Neuronal stem cell (in vitro differentiated cells): ENCODE measurements around the gene DIDO1.
A peak's percentile ranks its signal among the peaks of the same experiment; 100 is the strongest.

Source experiments
- DNase-seq: peaks from one replicate; pipeline ENCODE4 v3.0.0-alpha.2; 2013; ENCODE audit warnings: low spot score
- H2AFZ ChIP-seq: one replicate; pipeline ENCODE4 v1.6.1; 2013; ENCODE audit warnings: mild to moderate bottlenecking, low read length, inconsistent platforms
- H2AK5ac ChIP-seq: 2 replicates; pipeline ENCODE4 v1.6.1; 2013; ENCODE audit warnings: low read depth, mild to moderate bottlenecking, inconsistent platforms, low read length, moderate library complexity, mixed read lengths
- H2BK120ac ChIP-seq: 2 replicates; pipeline ENCODE4 v1.6.1; 2013; ENCODE audit warnings: low read depth, mild to moderate bottlenecking, inconsistent platforms, low read length, moderate library complexity, mixed read lengths
- H2BK12ac ChIP-seq: one replicate; pipeline ENCODE4 v1.6.1; 2013; ENCODE audit warnings: low read length, inconsistent platforms
- H2BK15ac ChIP-seq: 2 replicates; pipeline ENCODE4 v1.6.1; 2013; ENCODE audit warnings: mild to moderate bottlenecking, low read length, inconsistent platforms, mixed read lengths
- H2BK5ac ChIP-seq: one replicate; pipeline ENCODE4 v1.6.1; 2013; ENCODE audit warnings: inconsistent platforms, mild to moderate bottlenecking, low read length, moderate library complexity
- H3K14ac ChIP-seq: one replicate; pipeline ENCODE4 v1.6.1; 2013; ENCODE audit warnings: low read length, inconsistent platforms
- H3K18ac ChIP-seq: 2 replicates; pipeline ENCODE4 v1.6.1; 2013; ENCODE audit warnings: low read length, inconsistent platforms
- H3K23ac ChIP-seq: 2 replicates; pipeline ENCODE4 v1.6.1; 2013; ENCODE audit warnings: low read depth, mild to moderate bottlenecking, mixed read lengths, low read length, inconsistent platforms; ENCODE audit not compliant: poor library complexity
- H3K27ac ChIP-seq: replicated peaks from 3 replicates; pipeline ENCODE4 v1.5.1; 2013; ENCODE audit warnings: low read length, inconsistent platforms
- H3K27me3 ChIP-seq, 3 experiments: 2 replicates each; pipeline ENCODE4 v1.6.1; 2013; ENCODE audit warnings: low read length in 3 of 3, mild to moderate bottlenecking in 2 of 3, inconsistent platforms in 1 of 3, low read depth in 1 of 3, mixed read lengths in 1 of 3, moderate library complexity in 1 of 3; ENCODE audit not compliant: control insufficient read depth in 3 of 3, insufficient read depth in 3 of 3
- H3K36me3 ChIP-seq, 2 donors: replicated peaks in 1 of 2; 2 replicates each; pipeline ENCODE4 v1.6.1; 2013; ENCODE audit warnings: low read length in 2 of 2; ENCODE audit not compliant: control insufficient read depth in 2 of 2, insufficient read depth in 2 of 2
- H3K4ac ChIP-seq: 2 replicates; pipeline ENCODE4 v1.6.1; 2013; ENCODE audit warnings: inconsistent platforms, mild to moderate bottlenecking, low read length, moderate library complexity
- H3K4me1 ChIP-seq, 2 donors: 1 replicate in 1 of 2; 2 replicates in 1 of 2; pipeline ENCODE4 v1.6.1; 2013; ENCODE audit warnings: low read length in 2 of 2, low read depth in 1 of 2; ENCODE audit not compliant: control insufficient read depth in 2 of 2, insufficient read depth in 1 of 2
- H3K4me2 ChIP-seq: one replicate; pipeline ENCODE4 v1.6.1; 2013; ENCODE audit warnings: mild to moderate bottlenecking, low read length, inconsistent platforms; ENCODE audit not compliant: insufficient read depth, poor library complexity, severe bottlenecking
- H3K4me3 ChIP-seq, 2 donors: 2 replicates each; pipeline ENCODE4 v1.5.1; 2013; ENCODE audit warnings: low read length in 2 of 2, mild to moderate bottlenecking in 2 of 2, inconsistent platforms in 1 of 2, moderate library complexity in 1 of 2
- H3K79me1 ChIP-seq: one replicate; pipeline ENCODE4 v1.6.1; 2013; ENCODE audit warnings: low read depth, mild to moderate bottlenecking, inconsistent platforms, low read length, moderate library complexity
- H3K9ac ChIP-seq: one replicate; pipeline ENCODE4 v1.6.1; 2013; ENCODE audit warnings: mild to moderate bottlenecking, low read depth, low read length, inconsistent platforms; ENCODE audit not compliant: poor library complexity
- H3K9me3 ChIP-seq, 2 donors: replicated peaks in 1 of 2; 2 replicates each; pipeline versions ENCODE3 to v1.6.1; 2013; ENCODE audit warnings: low read length in 2 of 2, mild to moderate bottlenecking in 2 of 2, inconsistent platforms in 1 of 2, low read depth in 1 of 2, mixed read lengths in 1 of 2, moderate library complexity in 1 of 2; ENCODE audit not compliant: control insufficient read depth in 2 of 2, insufficient read depth in 1 of 2
- H4K8ac ChIP-seq: one replicate; pipeline ENCODE4 v1.6.1; 2013; ENCODE audit warnings: low read depth, mild to moderate bottlenecking, inconsistent platforms, low read length, moderate library complexity
- H4K91ac ChIP-seq: one replicate; pipeline ENCODE4 v1.6.1; 2013; ENCODE audit warnings: low read length, low read depth, mild to moderate bottlenecking, inconsistent platforms; ENCODE audit not compliant: poor library complexity
- WGBS, 2 donors: extraction: QIAGEN DNeasy Blood & Tissue Kit; methylation state at CpG; one replicate each; pipeline ENCODE4 v1.1.7; 2013; ENCODE audit warnings: missing lambda C conversion rate in 2 of 2, mixed read lengths in 1 of 2; ENCODE audit not compliant: insufficient read length in 2 of 2, insufficient replicate concordance in 1 of 2; ENCODE audit errors: extremely low coverage in 2 of 2; 5-methylcytosine and 5-hydroxymethylcytosine counted together

DIDO1 gene

GRCh38 chr20:62969939-62970306, 43.6 kb upstream of the DIDO1 start:
- no peak for DNase-seq
- Histone ChIP-seq H3K14ac (peak overlapping the region; percentile 56), H2BK15ac (peak overlapping the region; percentile 96), H3K36me3 (no peaks in the 10 kb centered on the region), H3K9ac (no peak overlapping the region), H2BK12ac (no peak overlapping the region), H3K4me3 (no peak overlapping the region), H3K79me1 (no peaks in the 10 kb centered on the region), H2AK5ac (peak overlapping the region; percentile 70), H3K4me2 (no peak overlapping the region), H3K27ac (no peak overlapping the region), H3K18ac (no peak overlapping the region), H3K27me3 (peaks cover 14 to 84% (median 28%) of the 10 kb centered on the region in 3 experiments), H4K8ac (no peak overlapping the region), H3K9me3 (peaks cover 0 to 2% of the 10 kb centered on the region in 2 donors), H3K4me1 (peaks cover 6 to 7% of the 10 kb centered on the region in 2 donors), H4K91ac (no peak overlapping the region), H2BK120ac (no peak overlapping the region), H3K23ac (no peak overlapping the region), H2AFZ (no peak overlapping the region), H3K4ac (no peak overlapping the region), H2BK5ac (no peak overlapping the region)
- no CpG with 5 or more reads among the region's 8 CpGs for WGBS, 2 donors

GRCh38 chr20:62969179-62969760, 43.0 kb upstream of the DIDO1 start:
- Histone ChIP-seq H2BK120ac (no peak overlapping the region), H2BK12ac (no peak overlapping the region), H2AFZ (no peak overlapping the region), H4K91ac (no peak overlapping the region), H3K18ac (no peak overlapping the region), H2BK15ac (no peak overlapping the region), H3K27me3 (peaks cover 14 to 84% (median 21%) of the 10 kb centered on the region in 3 experiments), H3K9ac (no peak overlapping the region), H3K4me1 (peaks cover 6 to 7% of the 10 kb centered on the region in 2 donors), H3K4me2 (no peak overlapping the region), H4K8ac (no peak overlapping the region), H3K14ac (no peak overlapping the region), H3K23ac (no peak overlapping the region), H3K4ac (no peak overlapping the region), H3K27ac (no peak overlapping the region), H3K4me3 (no peak overlapping the region), H2AK5ac (peak overlapping the region; percentile 41), H2BK5ac (no peak overlapping the region), H3K9me3 (peaks cover 0 to 2% of the 10 kb centered on the region in 2 donors), H3K79me1 (no peaks in the 10 kb centered on the region), H3K36me3 (no peaks in the 10 kb centered on the region)
- WGBS, 2 donors: no CpG with 5 or more reads among the region's 16 CpGs
- DNase-seq: no peak

GRCh38 chr20:62968378-62969178, 42.3 kb upstream of the DIDO1 start:
- Histone ChIP-seq H3K23ac (peak overlapping the region; percentile 8), H3K4me3 (no peak overlapping the region), H3K27ac (no peak overlapping the region), H4K91ac (no peak overlapping the region), H2BK120ac (no peak overlapping the region), H3K18ac (peak overlapping the region; percentile 64), H3K79me1 (no peaks in the 10 kb centered on the region), H3K14ac (no peak overlapping the region), H2AFZ (no peak overlapping the region), H3K4me1 (peaks cover 6 to 7% of the 10 kb centered on the region in 2 donors), H3K9me3 (peaks cover 0 to 2% of the 10 kb centered on the region in 2 donors), H3K27me3 (peaks cover 9 to 84% (median 15%) of the 10 kb centered on the region in 3 experiments), H3K9ac (no peak overlapping the region), H2BK12ac (no peak overlapping the region), H2BK5ac (no peak overlapping the region), H2BK15ac (no peak overlapping the region), H3K4me2 (no peak overlapping the region), H2AK5ac (peak overlapping the region; percentile 88), H4K8ac (no peak overlapping the region), H3K36me3 (no peaks in the 10 kb centered on the region), H3K4ac (no peak overlapping the region)
- WGBS, 2 donors: no CpG with 5 or more reads among the region's 21 CpGs
- DNase-seq: no peak

- Histone ChIP-seq H4K91ac (no peak overlapping the region), H2AFZ (no peak overlapping the region), H4K8ac (no peak overlapping the region), H3K18ac (no peak overlapping the region), H3K4ac (no peak overlapping the region), H3K4me3 (no peak overlapping the region), H3K79me1 (no peaks in the 10 kb centered on the region), H2BK120ac (no peak overlapping the region), H3K9ac (peak overlapping the region; percentile 21), H3K4me2 (no peak overlapping the region), H3K36me3 (no peaks in the 10 kb centered on the region), H2BK5ac (peak overlapping the region; percentile 78), H3K4me1 (peaks cover 0 to 4% of the 10 kb centered on the region in 2 donors), H3K14ac (peak overlapping the region; percentile 63), H2BK15ac (peak overlapping the region; percentile 89), H3K27me3 (peaks cover 2 to 81% (median 7%) of the 10 kb centered on the region in 3 experiments), H2BK12ac (no peak overlapping the region), H2AK5ac (peak overlapping the region; percentile 88), H3K27ac (no peak overlapping the region), H3K23ac (peak overlapping the region; percentile 8), H3K9me3 (peaks cover 0 to 2% of the 10 kb centered on the region in 2 donors)
- no CpG with 5 or more reads among the region's 27 CpGs for WGBS, 2 donors
- no peak for DNase-seq
Measured at GRCh38 chr20:62967628-62968351, 41.5 kb upstream of the DIDO1 start.
